K562 (cell line): ENCODE results near the gene NACC1. TPM values are rescaled to one million over a fixed set of nuclear protein-coding genes. Genes with fewer than 3 reads are reported as not detected.

Source experiments
- CBX1 ChIP-seq: sonication (generic); IDR thresholded peaks from 2 replicates; pipeline ENCODE4 v1.6.1; 2016; ENCODE audit warnings: antibody characterized with exemption, low read depth, mild to moderate bottlenecking
- CBX3 ChIP-seq, 2 experiments: IDR thresholded peaks; 1 replicate in 1 of 2; 2 replicates in 1 of 2; pipeline ENCODE4 v1.6.1; 2012; ENCODE audit warnings: inconsistent platforms in 2 of 2, low read length in 2 of 2, borderline replicate concordance in 1 of 2, control low read depth in 1 of 2
- CHD2 ChIP-seq: IDR thresholded peaks from 2 replicates; pipeline ENCODE4 v1.6.1; 2011; ENCODE audit warnings: low read depth, low read length
- CREM ChIP-seq: IDR thresholded peaks from 2 replicates; pipeline ENCODE4 v1.6.1; 2014; ENCODE audit warnings: antibody characterized with exemption, low read depth
- GATAD2B ChIP-seq: fragments of 450-650 bp; IDR thresholded peaks from 2 replicates; pipeline ENCODE4 v1.6.1; 2017; ENCODE audit warnings: mild to moderate bottlenecking, borderline replicate concordance
- HIVEP1 ChIP-seq: fragments of 250-450 bp; sonication (Bioruptor Pico); IDR thresholded peaks from 2 replicates; pipeline ENCODE4 v1.4.0; 2020; ENCODE audit warnings: mild to moderate bottlenecking
- HNRNPUL1 ChIP-seq: fragments of 200-400 bp; formaldehyde crosslinking; IDR thresholded peaks from 2 replicates; pipeline ENCODE4 v1.6.1; 2017; ENCODE audit warnings: low read length
- HOXB6 ChIP-seq: fragments of 250-450 bp; sonication (Bioruptor Pico); IDR thresholded peaks from 2 replicates; pipeline ENCODE4 v1.5.1; 2022; ENCODE audit warnings: mild to moderate bottlenecking, borderline replicate concordance
- MCM5 ChIP-seq: fragments of 450-650 bp; IDR thresholded peaks from 2 replicates; pipeline ENCODE4 v1.6.1; 2016; ENCODE audit warnings: low read depth
- NR1H2 ChIP-seq: sonication (generic); formaldehyde crosslinking; IDR thresholded peaks from 2 replicates; pipeline ENCODE4 v1.4.0; 2020; ENCODE audit warnings: mild to moderate bottlenecking, missing genetic modification reagents
- SMAD1 ChIP-seq: fragments of 150-350 bp; IDR thresholded peaks from 2 replicates; pipeline ENCODE4 v1.6.1; 2014; ENCODE audit warnings: low read length, low read depth; ENCODE audit not compliant: partially characterized antibody
- SRSF1 ChIP-seq: fragments of 200-400 bp; formaldehyde crosslinking; IDR thresholded peaks from 2 replicates; pipeline ENCODE4 v1.6.1; 2017; ENCODE audit warnings: mild to moderate bottlenecking, low read depth, low read length, moderate library complexity
- ZNF133 ChIP-seq: fragments of 250-450 bp; sonication (Bioruptor Pico); IDR thresholded peaks from 2 replicates; pipeline ENCODE4 v1.4.0; 2020; ENCODE audit warnings: mild to moderate bottlenecking
- ZNF707 ChIP-seq: fragments of 250-450 bp; sonication (Bioruptor Pico); conservative IDR thresholded peaks from 2 replicates; pipeline ENCODE4 v1.8.0; 2022; ENCODE audit warnings: inconsistent platforms, mild to moderate bottlenecking, moderate library complexity
- polyA plus RNA-seq, 8 experiments: library from polyadenylated mRNA; depleted of rRNA in 4 of 8; stranded (reverse) in 5 of 8; unstranded in 3 of 8; fragments of >200 nt; fragmentation: Nextera tagmentation in 2 of 8; fragmentation: Illumina TruSeq in 1 of 8; extraction: Ambion mirVana in 2 of 8; extraction: Trizol in 1 of 8; gene quantifications; 2 replicates each; pipeline versions ENCODE4 v1.2.1 to v1.2.3, GENCODE V29; 2011 to 2014; ENCODE audit warnings: inconsistent platforms in 1 of 8, missing spikeins in 1 of 8
- total RNA-seq, 7 experiments: library from RNA; depleted of rRNA in 6 of 7; stranded (reverse); fragments of >200 nt in 6 of 7; fragmentation: Illumina TruSeq in 2 of 7; extraction: Trizol in 2 of 7; gene quantifications; 2 replicates each; pipeline versions ENCODE4 v1.2.1 to v1.2.3, GENCODE V29; 2011 to 2021; ENCODE audit warnings: low replicate concordance in 1 of 7
- TF ChIP-seq, protein P1 (sequence below): fragments of 250-450 bp; sonication (Bioruptor Pico); IDR thresholded peaks from 2 replicates; pipeline ENCODE4 v1.8.0; 2021; ENCODE audit warnings: borderline replicate concordance, mild to moderate bottlenecking, moderate library complexity; ENCODE audit not compliant: poor library complexity, severe bottlenecking
- TF ChIP-seq, protein P2 (sequence below): fragments of 450-650 bp; IDR thresholded peaks from 2 replicates; pipeline ENCODE4 v1.6.1; 2016
- TF ChIP-seq, protein P3 (sequence below): sonication (generic); formaldehyde crosslinking; IDR thresholded peaks from 2 replicates; pipeline ENCODE4 v1.8.0; 2022; ENCODE audit warnings: mild to moderate bottlenecking, missing genetic modification reagents
- TF ChIP-seq, protein P4 (sequence below), 2 experiments: IDR thresholded peaks; 2 replicates each; pipeline ENCODE4 v1.6.1; 2012; ENCODE audit warnings: improper control_type of control experiment in 2 of 2, low read depth in 2 of 2, low read length in 2 of 2, borderline replicate concordance in 1 of 2
- TF ChIP-seq, protein P5 (sequence below): IDR thresholded peaks from 2 replicates; pipeline ENCODE4 v1.6.1; 2011; ENCODE audit warnings: borderline replicate concordance, low read depth, mild to moderate bottlenecking, moderate library complexity, low read length; ENCODE audit not compliant: insufficient read depth, poor library complexity, severe bottlenecking

Gene NACC1
- total and polyA plus RNA-seq, 9 of the 15 experiments (the other 6 are each of a cell fraction or from before 2014, with no cell fraction given), result 0.04 to 96.6 (median 25.8) TPM

DNA sequence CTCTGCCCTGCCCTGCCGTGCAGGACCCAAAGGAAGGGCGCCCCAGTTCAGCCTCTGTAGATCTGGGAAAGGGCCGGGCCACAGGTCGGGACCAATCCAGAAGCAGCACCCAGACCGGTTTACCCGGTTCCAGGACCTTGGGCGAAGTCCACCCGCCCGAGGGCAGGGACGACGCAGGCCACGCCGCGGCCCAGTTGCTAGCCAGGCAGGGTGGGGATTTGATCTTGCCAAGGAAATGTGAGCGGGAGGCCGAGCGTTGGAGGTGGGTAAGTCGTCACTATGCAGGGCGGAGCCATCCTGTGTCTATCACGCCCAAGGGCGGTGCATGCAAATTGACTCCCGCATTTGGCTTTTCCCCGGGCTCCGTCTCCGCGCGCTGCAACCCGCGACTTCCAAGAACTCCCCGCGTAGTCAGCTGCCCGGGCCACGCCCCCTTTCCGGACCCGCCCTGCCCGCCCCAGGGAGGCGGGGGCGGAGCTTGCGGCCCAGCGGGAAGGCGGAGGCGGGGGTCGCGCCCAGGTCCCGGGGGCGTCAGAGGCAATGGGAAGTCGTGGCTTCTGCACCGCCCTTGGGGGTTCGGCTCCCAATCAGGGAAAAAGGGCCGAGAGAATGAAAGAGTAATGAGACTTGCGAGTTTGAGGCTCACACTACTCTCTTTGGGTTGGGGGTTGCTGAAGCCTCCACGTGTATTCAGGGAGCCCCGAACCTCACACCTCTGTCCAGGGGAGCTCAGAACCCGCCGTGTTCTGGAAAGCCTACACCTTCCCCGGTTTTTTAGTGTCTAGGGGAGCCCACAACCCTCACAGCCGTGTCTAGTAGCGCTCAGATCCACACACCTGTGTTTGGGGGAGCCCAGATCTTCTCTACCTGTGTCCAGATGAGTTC is 44.9 kb downstream of the NACC1 start (continued):
- TF ChIP-seq MCM5, result no peak
- TF ChIP-seq, protein P1, sequence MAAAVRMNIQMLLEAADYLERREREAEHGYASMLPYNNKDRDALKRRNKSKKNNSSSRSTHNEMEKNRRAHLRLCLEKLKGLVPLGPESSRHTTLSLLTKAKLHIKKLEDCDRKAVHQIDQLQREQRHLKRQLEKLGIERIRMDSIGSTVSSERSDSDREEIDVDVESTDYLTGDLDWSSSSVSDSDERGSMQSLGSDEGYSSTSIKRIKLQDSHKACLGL, result no peak
- TF ChIP-seq NR1H2 (CRISPR knock-in tag), result 0 out of 2 replicates have a peak, but pooled peaks have one; percentile 3
- TF ChIP-seq ZNF707 (CRISPR knock-in tag), result no peak
- TF ChIP-seq CBX1, result peak; percentile 75
- TF ChIP-seq HNRNPUL1, result no peak
- 0 out of 2 replicates have a peak, but pooled peaks have one; percentile 27 for TF ChIP-seq ZNF133 (CRISPR knock-in tag)
- no peak for TF ChIP-seq SMAD1
- TF ChIP-seq CBX3 (IDR thresholded peaks at IDR 0.05; ENCODE audit: borderline replicate concordance in 1 of 2, low read length in 2 of 2), result no peak
- TF ChIP-seq GATAD2B, result peak; percentile 75; the same call in 1 of the 2 replicates
- TF ChIP-seq, protein P2, sequence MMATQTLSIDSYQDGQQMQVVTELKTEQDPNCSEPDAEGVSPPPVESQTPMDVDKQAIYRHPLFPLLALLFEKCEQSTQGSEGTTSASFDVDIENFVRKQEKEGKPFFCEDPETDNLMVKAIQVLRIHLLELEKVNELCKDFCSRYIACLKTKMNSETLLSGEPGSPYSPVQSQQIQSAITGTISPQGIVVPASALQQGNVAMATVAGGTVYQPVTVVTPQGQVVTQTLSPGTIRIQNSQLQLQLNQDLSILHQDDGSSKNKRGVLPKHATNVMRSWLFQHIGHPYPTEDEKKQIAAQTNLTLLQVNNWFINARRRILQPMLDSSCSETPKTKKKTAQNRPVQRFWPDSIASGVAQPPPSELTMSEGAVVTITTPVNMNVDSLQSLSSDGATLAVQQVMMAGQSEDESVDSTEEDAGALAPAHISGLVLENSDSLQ, result peak; percentile 97
- TF ChIP-seq SRSF1, result no peak
- no peak for TF ChIP-seq HIVEP1
- TF ChIP-seq, protein P3, sequence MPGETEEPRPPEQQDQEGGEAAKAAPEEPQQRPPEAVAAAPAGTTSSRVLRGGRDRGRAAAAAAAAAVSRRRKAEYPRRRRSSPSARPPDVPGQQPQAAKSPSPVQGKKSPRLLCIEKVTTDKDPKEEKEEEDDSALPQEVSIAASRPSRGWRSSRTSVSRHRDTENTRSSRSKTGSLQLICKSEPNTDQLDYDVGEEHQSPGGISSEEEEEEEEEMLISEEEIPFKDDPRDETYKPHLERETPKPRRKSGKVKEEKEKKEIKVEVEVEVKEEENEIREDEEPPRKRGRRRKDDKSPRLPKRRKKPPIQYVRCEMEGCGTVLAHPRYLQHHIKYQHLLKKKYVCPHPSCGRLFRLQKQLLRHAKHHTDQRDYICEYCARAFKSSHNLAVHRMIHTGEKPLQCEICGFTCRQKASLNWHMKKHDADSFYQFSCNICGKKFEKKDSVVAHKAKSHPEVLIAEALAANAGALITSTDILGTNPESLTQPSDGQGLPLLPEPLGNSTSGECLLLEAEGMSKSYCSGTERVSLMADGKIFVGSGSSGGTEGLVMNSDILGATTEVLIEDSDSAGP (CRISPR knock-in tag), result no peak
- TF ChIP-seq, protein P4, sequence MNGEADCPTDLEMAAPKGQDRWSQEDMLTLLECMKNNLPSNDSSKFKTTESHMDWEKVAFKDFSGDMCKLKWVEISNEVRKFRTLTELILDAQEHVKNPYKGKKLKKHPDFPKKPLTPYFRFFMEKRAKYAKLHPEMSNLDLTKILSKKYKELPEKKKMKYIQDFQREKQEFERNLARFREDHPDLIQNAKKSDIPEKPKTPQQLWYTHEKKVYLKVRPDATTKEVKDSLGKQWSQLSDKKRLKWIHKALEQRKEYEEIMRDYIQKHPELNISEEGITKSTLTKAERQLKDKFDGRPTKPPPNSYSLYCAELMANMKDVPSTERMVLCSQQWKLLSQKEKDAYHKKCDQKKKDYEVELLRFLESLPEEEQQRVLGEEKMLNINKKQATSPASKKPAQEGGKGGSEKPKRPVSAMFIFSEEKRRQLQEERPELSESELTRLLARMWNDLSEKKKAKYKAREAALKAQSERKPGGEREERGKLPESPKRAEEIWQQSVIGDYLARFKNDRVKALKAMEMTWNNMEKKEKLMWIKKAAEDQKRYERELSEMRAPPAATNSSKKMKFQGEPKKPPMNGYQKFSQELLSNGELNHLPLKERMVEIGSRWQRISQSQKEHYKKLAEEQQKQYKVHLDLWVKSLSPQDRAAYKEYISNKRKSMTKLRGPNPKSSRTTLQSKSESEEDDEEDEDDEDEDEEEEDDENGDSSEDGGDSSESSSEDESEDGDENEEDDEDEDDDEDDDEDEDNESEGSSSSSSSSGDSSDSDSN (IDR thresholded peaks at IDR 0.05; ENCODE audit: borderline replicate concordance in 1 of 2, low read depth in 2 of 2, low read length in 2 of 2), result no peak
- TF ChIP-seq CHD2, result peak; percentile 36
- TF ChIP-seq HOXB6, result no peak
- peak; percentile 79 for TF ChIP-seq CREM
- TF ChIP-seq, protein P5, sequence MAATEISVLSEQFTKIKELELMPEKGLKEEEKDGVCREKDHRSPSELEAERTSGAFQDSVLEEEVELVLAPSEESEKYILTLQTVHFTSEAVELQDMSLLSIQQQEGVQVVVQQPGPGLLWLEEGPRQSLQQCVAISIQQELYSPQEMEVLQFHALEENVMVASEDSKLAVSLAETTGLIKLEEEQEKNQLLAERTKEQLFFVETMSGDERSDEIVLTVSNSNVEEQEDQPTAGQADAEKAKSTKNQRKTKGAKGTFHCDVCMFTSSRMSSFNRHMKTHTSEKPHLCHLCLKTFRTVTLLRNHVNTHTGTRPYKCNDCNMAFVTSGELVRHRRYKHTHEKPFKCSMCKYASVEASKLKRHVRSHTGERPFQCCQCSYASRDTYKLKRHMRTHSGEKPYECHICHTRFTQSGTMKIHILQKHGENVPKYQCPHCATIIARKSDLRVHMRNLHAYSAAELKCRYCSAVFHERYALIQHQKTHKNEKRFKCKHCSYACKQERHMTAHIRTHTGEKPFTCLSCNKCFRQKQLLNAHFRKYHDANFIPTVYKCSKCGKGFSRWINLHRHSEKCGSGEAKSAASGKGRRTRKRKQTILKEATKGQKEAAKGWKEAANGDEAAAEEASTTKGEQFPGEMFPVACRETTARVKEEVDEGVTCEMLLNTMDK, result no peak
